Measurements from ENCODE around the gene ITPK1. TPM values are rescaled to one million over a fixed set of nuclear protein-coding genes. Genes with fewer than 3 reads are reported as not detected.
A peak's percentile ranks its signal among the peaks of the same experiment; 100 is the strongest.

ITPK1 gene
- polyA plus RNA-seq, 2 of the 4 experiments (the other 2 are of a cell fraction): 46.2 to 47.0 TPM

GRCh38 chr14:93056840-93057585 lies 58.7 kb downstream of the ITPK1 start:
- FAIRE-seq (no peak), DNase-seq (ENCODE audit: low read depth in 1 of 2, low spot score in 1 of 2) (peak in 1 of 2 experiments; percentile 43), ATAC-seq (peak; percentile 57 to 60; a peak in 4 of 6 replicates)
- Histone ChIP-seq H3K27ac (peak overlapping the region; percentile 55 to 78), H3K4me3 (no peak overlapping the region), H3K4me2 (peak overlapping the region; percentile 63), H3K9me3 (no peaks in the 10 kb centered on the region), H3K4me1 (peaks cover 48% of the 10 kb centered on the region)
- CTCF ChIA-PET: interaction anchor here (1.7 kb wide), 1 partner anchor 105 kb away, joined by 6 read pairs; no protein-coding TSS in a partner anchor
- TF ChIP-seq HMGXB4 (CRISPR knock-in tag; IDR thresholded peaks at IDR 0.05; ENCODE audit: borderline replicate concordance) (no peak), RCOR1 (IDR thresholded peaks at IDR 0.05; ENCODE audit: low read depth, low read length) (no peak), ESRRA (IDR thresholded peaks at IDR 0.05; ENCODE audit: borderline replicate concordance, low read length) (peak; percentile 40; the same call in 1 of the 2 replicates), MAX (IDR thresholded peaks at IDR 0.05) (0 out of 2 replicates have a peak, but pooled peaks have one; percentile 21), JUNB (IDR thresholded peaks at IDR 0.05) (0 out of 2 replicates have a peak, but pooled peaks have one; percentile 25)
- POLR2A ChIA-PET: no interaction called here
- WGBS (ENCODE audit: missing lambda C conversion rate): 53% methylated on average over 14 of the region's 14 CpGs

DNA sequence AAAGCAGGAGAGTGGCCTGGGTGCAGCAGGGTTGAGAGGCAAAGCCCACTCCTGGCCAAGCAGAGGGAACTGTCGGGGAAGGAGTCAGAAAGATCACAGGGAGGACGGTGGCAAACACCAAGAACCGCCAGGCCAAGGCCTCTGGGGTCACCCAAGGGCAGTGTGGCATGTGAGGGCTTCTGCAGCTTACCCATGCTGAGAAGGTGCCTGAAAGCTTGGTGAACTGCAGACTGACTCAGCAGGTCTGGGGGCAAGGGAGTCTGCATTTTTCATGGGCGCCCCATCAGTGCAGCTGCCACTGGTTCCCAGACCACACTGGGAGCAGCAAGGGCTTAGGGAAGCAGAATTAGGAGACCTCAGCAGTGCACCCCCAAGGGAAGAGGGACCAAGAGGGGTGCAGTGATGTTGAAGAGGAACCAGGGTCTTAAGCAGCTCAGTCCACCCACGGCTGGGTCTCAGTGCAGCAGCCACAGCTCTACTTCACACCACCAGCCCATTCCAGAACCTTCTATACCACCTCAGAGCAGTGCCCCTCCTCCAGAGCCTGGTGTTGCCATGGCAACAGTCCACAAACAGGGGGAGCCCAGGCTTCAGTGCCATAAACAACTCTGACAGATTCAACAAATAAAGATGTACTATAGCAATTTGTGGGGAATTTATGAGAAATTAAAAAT lies 59.4 kb downstream of the ITPK1 start:
- ChIA-PET POLR2A (no interaction called here), CTCF (interaction anchor here (1.7 kb wide), 1 partner anchor 104 kb away, joined by 6 read pairs; no protein-coding TSS in a partner anchor)
- WGBS (ENCODE audit: missing lambda C conversion rate): 80% methylated on average over 5 of the region's 5 CpGs
- H3K9me3 ChIP-seq: no peaks in the 10 kb centered on the region
- ATAC-seq: peak in 1 of 2 experiments; percentile 48; a peak in 4 of 6 replicates
- H3K4me2 ChIP-seq: peak overlapping the region; percentile 63
- peak overlapping the region; percentile 55 to 78 for H3K27ac ChIP-seq
- peaks cover 50% of the 10 kb centered on the region for H3K4me1 ChIP-seq
- H3K4me3 ChIP-seq: no peak overlapping the region
- no peak for FAIRE-seq
- TF ChIP-seq SMC3 (IDR thresholded peaks at IDR 0.05) (no peak), MAFK (IDR thresholded peaks at IDR 0.05; ENCODE audit: partially characterized antibody) (no peak), RFX5 (IDR thresholded peaks at IDR 0.05) (0 out of 2 replicates have a peak, but pooled peaks have one; percentile 21)
- peak in 1 of 2 experiments; percentile 49 for DNase-seq (ENCODE audit: low read depth in 1 of 2, low spot score in 1 of 2)

DNA sequence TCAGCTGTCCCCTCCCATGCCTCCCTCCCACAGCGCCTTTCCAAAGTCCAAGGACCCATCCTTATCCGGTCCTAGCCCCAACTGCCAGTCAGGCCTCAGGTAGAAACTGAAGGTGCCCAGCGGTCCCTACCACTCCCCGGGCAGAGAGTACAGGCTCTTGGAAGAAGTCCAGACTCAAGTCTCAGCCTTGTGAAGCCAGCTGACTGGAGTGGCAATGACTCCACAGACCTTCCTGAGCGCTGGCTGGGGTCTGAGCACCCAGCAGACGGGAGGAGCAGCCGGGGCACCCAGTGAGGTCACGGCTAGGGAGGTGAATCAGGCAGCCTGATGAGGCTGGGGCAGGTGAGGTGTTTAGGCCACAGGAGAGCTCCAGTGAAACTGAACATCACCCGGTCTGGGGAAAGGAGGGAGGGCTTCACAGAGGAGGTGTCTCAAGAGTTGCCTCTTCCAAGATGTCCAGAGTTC lies 60.0 kb downstream of the ITPK1 start:
- Histone ChIP-seq H3K4me2 (peak overlapping the region; percentile 63), H3K27ac (peak overlapping the region; percentile 55 to 78; a peak in 5 of 6 replicates), H3K9me3 (no peaks in the 10 kb centered on the region), H3K4me3 (no peak overlapping the region), H3K4me1 (peaks cover 51% of the 10 kb centered on the region)
- CTCF ChIA-PET: interaction anchor here (1.1 kb wide), 1 partner anchor 73 kb away, joined by 3 read pairs; no protein-coding TSS in a partner anchor
- ATAC-seq (no peak), FAIRE-seq (no peak), DNase-seq (ENCODE audit: low read depth in 1 of 2, low spot score in 1 of 2) (no peak)
- WGBS (ENCODE audit: missing lambda C conversion rate): 95% methylated on average over 8 of the region's 9 CpGs
- POLR2A ChIA-PET: no interaction called here
- TF ChIP-seq CHD2 (IDR thresholded peaks at IDR 0.05; ENCODE audit: low read length, partially characterized antibody) (no peak), HDAC2 (IDR thresholded peaks at IDR 0.05) (no peak), NPAS2 (CRISPR knock-in tag; IDR thresholded peaks at IDR 0.05; ENCODE audit: borderline replicate concordance) (no peak), SREBF2 (IDR thresholded peaks at IDR 0.05) (no peak), EP300 (IDR thresholded peaks at IDR 0.05) (no peak), FOXS1 (CRISPR knock-in tag; IDR thresholded peaks at IDR 0.05) (no peak), ZC3H11A (IDR thresholded peaks at IDR 0.05) (no peak), CHD4 (IDR thresholded peaks at IDR 0.05; ENCODE audit: borderline replicate concordance) (no peak), GATA3 (IDR thresholded peaks at IDR 0.05; ENCODE audit: borderline replicate concordance) (no peak), BHLHE40 (IDR thresholded peaks at IDR 0.05; ENCODE audit: low read depth, low read length) (no peak), CEBPB (IDR thresholded peaks at IDR 0.05) (no peak), POLR2AphosphoS2 (conservative IDR thresholded peaks at IDR 0.05; ENCODE audit: low read length) (no peak), TFCP2L1 (CRISPR knock-in tag; IDR thresholded peaks at IDR 0.05) (no peak)
- TF ChIP-seq, protein P1, sequence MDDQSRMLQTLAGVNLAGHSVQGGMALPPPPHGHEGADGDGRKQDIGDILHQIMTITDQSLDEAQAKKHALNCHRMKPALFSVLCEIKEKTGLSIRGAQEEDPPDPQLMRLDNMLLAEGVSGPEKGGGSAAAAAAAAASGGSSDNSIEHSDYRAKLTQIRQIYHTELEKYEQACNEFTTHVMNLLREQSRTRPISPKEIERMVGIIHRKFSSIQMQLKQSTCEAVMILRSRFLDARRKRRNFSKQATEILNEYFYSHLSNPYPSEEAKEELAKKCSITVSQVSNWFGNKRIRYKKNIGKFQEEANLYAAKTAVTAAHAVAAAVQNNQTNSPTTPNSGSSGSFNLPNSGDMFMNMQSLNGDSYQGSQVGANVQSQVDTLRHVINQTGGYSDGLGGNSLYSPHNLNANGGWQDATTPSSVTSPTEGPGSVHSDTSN (IDR thresholded peaks at IDR 0.05): no peak
- TF ChIP-seq, protein P2, sequence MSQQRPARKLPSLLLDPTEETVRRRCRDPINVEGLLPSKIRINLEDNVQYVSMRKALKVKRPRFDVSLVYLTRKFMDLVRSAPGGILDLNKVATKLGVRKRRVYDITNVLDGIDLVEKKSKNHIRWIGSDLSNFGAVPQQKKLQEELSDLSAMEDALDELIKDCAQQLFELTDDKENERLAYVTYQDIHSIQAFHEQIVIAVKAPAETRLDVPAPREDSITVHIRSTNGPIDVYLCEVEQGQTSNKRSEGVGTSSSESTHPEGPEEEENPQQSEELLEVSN (IDR thresholded peaks at IDR 0.05; ENCODE audit: borderline replicate concordance, low read depth): no peak
- TF ChIP-seq, protein P3, sequence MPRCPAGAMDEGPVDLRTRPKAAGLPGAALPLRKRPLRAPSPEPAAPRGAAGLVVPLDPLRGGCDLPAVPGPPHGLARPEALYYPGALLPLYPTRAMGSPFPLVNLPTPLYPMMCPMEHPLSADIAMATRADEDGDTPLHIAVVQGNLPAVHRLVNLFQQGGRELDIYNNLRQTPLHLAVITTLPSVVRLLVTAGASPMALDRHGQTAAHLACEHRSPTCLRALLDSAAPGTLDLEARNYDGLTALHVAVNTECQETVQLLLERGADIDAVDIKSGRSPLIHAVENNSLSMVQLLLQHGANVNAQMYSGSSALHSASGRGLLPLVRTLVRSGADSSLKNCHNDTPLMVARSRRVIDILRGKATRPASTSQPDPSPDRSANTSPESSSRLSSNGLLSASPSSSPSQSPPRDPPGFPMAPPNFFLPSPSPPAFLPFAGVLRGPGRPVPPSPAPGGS (IDR thresholded peaks at IDR 0.05): no peak
